Neural cell (in vitro differentiated cells): ENCODE measurements around the gene CLPX. TPM values are rescaled to one million over a fixed set of nuclear protein-coding genes. Genes with fewer than 3 reads are reported as not detected.
"Not testable (repeated sequence)": the region's sequence is repeated elsewhere in the genome, so short reads cannot be mapped to it uniquely, and the experiment has no call there.

Source experiments
- H2AFZ ChIP-seq: fragments of 200-600, 300-800 bp; sonication (generic), shearing (Covaris generic); 2 replicates; pipeline ENCODE4 v1.6.0; 2014; ENCODE audit warnings: low read depth, mild to moderate bottlenecking, antibody characterized with exemption, low read length, moderate library complexity
- H3F3A ChIP-seq: fragments of 200-600 bp; shearing (Covaris generic); 2 replicates; pipeline ENCODE4 v1.6.1; 2016; ENCODE audit warnings: mild to moderate bottlenecking, moderate library complexity, mixed read lengths, antibody characterized with exemption, low read length; ENCODE audit not compliant: insufficient read depth, poor library complexity, severe bottlenecking
- H3K27ac ChIP-seq: fragments of 200-600, 300-800 bp; sonication (generic), shearing (Covaris generic); 2 replicates; pipeline ENCODE4 v1.5.1; 2014; ENCODE audit warnings: mild to moderate bottlenecking, low read length, moderate library complexity
- H3K27me3 ChIP-seq: fragments of 300-800, 200-600 bp; sonication (generic), shearing (Covaris generic); 2 replicates; pipeline ENCODE4 v1.6.0; 2014; ENCODE audit warnings: mild to moderate bottlenecking, low read depth, low read length, moderate library complexity; ENCODE audit not compliant: insufficient read depth
- H3K36me3 ChIP-seq: fragments of 300-800, 200-600 bp; sonication (generic), shearing (Covaris generic); 2 replicates; pipeline ENCODE4 v1.5.1; 2014; ENCODE audit warnings: mild to moderate bottlenecking, antibody characterized with exemption, low read length, moderate library complexity; ENCODE audit not compliant: insufficient read depth
- H3K4me2 ChIP-seq: fragments of 300-800, 200-600 bp; sonication (generic), shearing (Covaris generic); 2 replicates; pipeline ENCODE4 v1.6.0; 2014; ENCODE audit warnings: mild to moderate bottlenecking, low read length
- H3K4me3 ChIP-seq: fragments of 300-800, 200-600 bp; sonication (generic), shearing (Covaris generic); 2 replicates; pipeline ENCODE4 v1.5.1; 2014; ENCODE audit warnings: mild to moderate bottlenecking, low read length, moderate library complexity
- H3K79me2 ChIP-seq: fragments of 200-600 bp; shearing (Covaris generic); replicated peaks from 2 replicates; pipeline ENCODE4 v1.6.0; 2014; ENCODE audit warnings: mild to moderate bottlenecking, low read length, moderate library complexity; ENCODE audit not compliant: insufficient read depth
- H3K9ac ChIP-seq: fragments of 300-800, 200-600 bp; sonication (generic), shearing (Covaris generic); 2 replicates; pipeline ENCODE4 v1.6.1; 2016; ENCODE audit warnings: mild to moderate bottlenecking, low read length, mixed read lengths
- H3K9me2 ChIP-seq: fragments of 200-600 bp; shearing (Covaris generic); 2 replicates; pipeline ENCODE4 v1.6.1; 2016; ENCODE audit warnings: mild to moderate bottlenecking, low read length, mixed read lengths; ENCODE audit not compliant: insufficient read depth
- H3K9me3 ChIP-seq: fragments of 200-600, 300-800 bp; sonication (generic), shearing (Covaris generic); 2 replicates; pipeline ENCODE4 v1.6.1; 2016; ENCODE audit warnings: mild to moderate bottlenecking, mixed run types, low read length, moderate library complexity, mixed read lengths
- H4K20me1 ChIP-seq: fragments of 200-600 bp; shearing (Covaris generic); 2 replicates; pipeline ENCODE4 v1.6.1; 2016; ENCODE audit warnings: mild to moderate bottlenecking, mixed run types; ENCODE audit not compliant: insufficient read depth
- EP300 ChIP-seq: fragments of 450-650 bp; conservative IDR thresholded peaks from 2 replicates; pipeline ENCODE4 v1.6.1; 2014; ENCODE audit warnings: antibody characterized with exemption, mild to moderate bottlenecking, moderate library complexity; ENCODE audit not compliant: poor library complexity, severe bottlenecking
- EZH2 ChIP-seq: fragments of 200-600, 300-800 bp; shearing (Covaris generic), sonication (generic); IDR thresholded peaks from 2 replicates; pipeline ENCODE4 v1.6.1; 2014; ENCODE audit warnings: antibody characterized with exemption, low read length, borderline replicate concordance, mild to moderate bottlenecking; ENCODE audit not compliant: insufficient read depth, poor library complexity, severe bottlenecking
- MXI1 ChIP-seq: fragments of 450-650 bp; conservative IDR thresholded peaks from 2 replicates; pipeline ENCODE4 v1.6.1; 2014; ENCODE audit warnings: antibody characterized with exemption, mild to moderate bottlenecking; ENCODE audit not compliant: poor library complexity, severe bottlenecking
- POLR2AphosphoS5 ChIP-seq: IDR thresholded peaks from 2 replicates; pipeline ENCODE4 v1.6.1; 2012
- RAD21 ChIP-seq: fragments of 450-650 bp; conservative IDR thresholded peaks from 2 replicates; pipeline ENCODE4 v1.6.1; 2014; ENCODE audit warnings: antibody characterized with exemption, mild to moderate bottlenecking, moderate library complexity
- SMC3 ChIP-seq: fragments of 450-650 bp; conservative IDR thresholded peaks from 2 replicates; pipeline ENCODE4 v1.6.1; 2014; ENCODE audit warnings: antibody characterized with exemption, mild to moderate bottlenecking, moderate library complexity; ENCODE audit not compliant: poor library complexity
- TAF1 ChIP-seq: IDR thresholded peaks from 2 replicates; pipeline ENCODE4 v1.6.1; 2012; ENCODE audit warnings: low read depth
- polyA plus RNA-seq: library from polyadenylated mRNA; depleted of rRNA; stranded (reverse); fragments of >200 nt; gene quantifications from 2 replicates; pipeline ENCODE4 v1.2.3, GENCODE V29; 2014
- TF ChIP-seq, protein P1 (sequence below): fragments of 450-650 bp; IDR thresholded peaks from 2 replicates; pipeline ENCODE4 v1.5.1; 2014; ENCODE audit warnings: antibody characterized with exemption, mild to moderate bottlenecking, moderate library complexity; ENCODE audit not compliant: poor library complexity, severe bottlenecking
- TF ChIP-seq, protein P2 (sequence below): IDR thresholded peaks from 2 replicates; pipeline ENCODE4 v1.6.1; 2012; ENCODE audit warnings: borderline replicate concordance

Gene CLPX
- polyA plus RNA-seq, 1 donor from 2014 or later = 44.9 TPM

GRCh38 chr15:65232520-65232919, 47.4 kb upstream of the CLPX start:
- Histone ChIP-seq H3F3A (no peaks in the 10 kb centered on the region), H2AFZ (no peak overlapping the region), H4K20me1 (no peaks in the 10 kb centered on the region), H3K79me2 (no peaks in the 10 kb centered on the region), H3K36me3 (no peaks in the 10 kb centered on the region), H3K9me3 (no peaks in the 10 kb centered on the region), H3K27me3 (no peaks in the 10 kb centered on the region), H3K4me2 (no peak overlapping the region), H3K27ac (no peak overlapping the region), H3K9ac (no peak overlapping the region), H3K9me2 (no peaks in the 10 kb centered on the region), H3K4me3 (no peak overlapping the region)
- TF ChIP-seq SMC3 (no peak), POLR2AphosphoS5 (no peak), MXI1 (no peak), EP300 (no peak), EZH2 (no peak), RAD21 (no peak), TAF1 (no peak)
- TF ChIP-seq, protein P1, sequence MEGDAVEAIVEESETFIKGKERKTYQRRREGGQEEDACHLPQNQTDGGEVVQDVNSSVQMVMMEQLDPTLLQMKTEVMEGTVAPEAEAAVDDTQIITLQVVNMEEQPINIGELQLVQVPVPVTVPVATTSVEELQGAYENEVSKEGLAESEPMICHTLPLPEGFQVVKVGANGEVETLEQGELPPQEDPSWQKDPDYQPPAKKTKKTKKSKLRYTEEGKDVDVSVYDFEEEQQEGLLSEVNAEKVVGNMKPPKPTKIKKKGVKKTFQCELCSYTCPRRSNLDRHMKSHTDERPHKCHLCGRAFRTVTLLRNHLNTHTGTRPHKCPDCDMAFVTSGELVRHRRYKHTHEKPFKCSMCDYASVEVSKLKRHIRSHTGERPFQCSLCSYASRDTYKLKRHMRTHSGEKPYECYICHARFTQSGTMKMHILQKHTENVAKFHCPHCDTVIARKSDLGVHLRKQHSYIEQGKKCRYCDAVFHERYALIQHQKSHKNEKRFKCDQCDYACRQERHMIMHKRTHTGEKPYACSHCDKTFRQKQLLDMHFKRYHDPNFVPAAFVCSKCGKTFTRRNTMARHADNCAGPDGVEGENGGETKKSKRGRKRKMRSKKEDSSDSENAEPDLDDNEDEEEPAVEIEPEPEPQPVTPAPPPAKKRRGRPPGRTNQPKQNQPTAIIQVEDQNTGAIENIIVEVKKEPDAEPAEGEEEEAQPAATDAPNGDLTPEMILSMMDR = no peak
- TF ChIP-seq, protein P2, sequence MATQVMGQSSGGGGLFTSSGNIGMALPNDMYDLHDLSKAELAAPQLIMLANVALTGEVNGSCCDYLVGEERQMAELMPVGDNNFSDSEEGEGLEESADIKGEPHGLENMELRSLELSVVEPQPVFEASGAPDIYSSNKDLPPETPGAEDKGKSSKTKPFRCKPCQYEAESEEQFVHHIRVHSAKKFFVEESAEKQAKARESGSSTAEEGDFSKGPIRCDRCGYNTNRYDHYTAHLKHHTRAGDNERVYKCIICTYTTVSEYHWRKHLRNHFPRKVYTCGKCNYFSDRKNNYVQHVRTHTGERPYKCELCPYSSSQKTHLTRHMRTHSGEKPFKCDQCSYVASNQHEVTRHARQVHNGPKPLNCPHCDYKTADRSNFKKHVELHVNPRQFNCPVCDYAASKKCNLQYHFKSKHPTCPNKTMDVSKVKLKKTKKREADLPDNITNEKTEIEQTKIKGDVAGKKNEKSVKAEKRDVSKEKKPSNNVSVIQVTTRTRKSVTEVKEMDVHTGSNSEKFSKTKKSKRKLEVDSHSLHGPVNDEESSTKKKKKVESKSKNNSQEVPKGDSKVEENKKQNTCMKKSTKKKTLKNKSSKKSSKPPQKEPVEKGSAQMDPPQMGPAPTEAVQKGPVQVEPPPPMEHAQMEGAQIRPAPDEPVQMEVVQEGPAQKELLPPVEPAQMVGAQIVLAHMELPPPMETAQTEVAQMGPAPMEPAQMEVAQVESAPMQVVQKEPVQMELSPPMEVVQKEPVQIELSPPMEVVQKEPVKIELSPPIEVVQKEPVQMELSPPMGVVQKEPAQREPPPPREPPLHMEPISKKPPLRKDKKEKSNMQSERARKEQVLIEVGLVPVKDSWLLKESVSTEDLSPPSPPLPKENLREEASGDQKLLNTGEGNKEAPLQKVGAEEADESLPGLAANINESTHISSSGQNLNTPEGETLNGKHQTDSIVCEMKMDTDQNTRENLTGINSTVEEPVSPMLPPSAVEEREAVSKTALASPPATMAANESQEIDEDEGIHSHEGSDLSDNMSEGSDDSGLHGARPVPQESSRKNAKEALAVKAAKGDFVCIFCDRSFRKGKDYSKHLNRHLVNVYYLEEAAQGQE = no peak

GRCh38 chr15:65231306-65231705, 46.2 kb upstream of the CLPX start:
- TF ChIP-seq, protein P1 = no peak
- TF ChIP-seq EZH2 = no peak
- no peak for TF ChIP-seq TAF1
- no peak for TF ChIP-seq SMC3
- TF ChIP-seq, protein P2 = no peak
- no peak for TF ChIP-seq RAD21
- no peaks in the 10 kb centered on the region for H3K36me3 ChIP-seq

DNA sequence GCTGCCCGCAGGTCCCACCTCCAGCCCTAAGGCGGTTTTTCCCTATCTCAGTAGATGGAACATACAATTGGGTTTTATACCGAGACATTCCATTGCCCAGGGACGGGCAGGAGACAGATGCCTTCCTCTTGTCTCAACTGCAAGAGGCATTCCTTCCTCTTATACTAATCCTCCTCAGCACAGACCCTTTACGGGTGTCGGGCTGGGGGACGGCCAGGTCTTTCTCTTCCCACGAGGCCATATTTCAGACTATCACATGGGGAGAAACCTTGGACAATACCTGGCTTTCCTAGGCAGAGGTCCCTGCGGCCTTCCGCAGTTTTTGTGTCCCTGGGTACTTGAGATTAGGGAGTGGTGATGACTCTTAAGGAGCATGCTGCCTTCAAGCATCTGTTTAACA, 41.8 kb upstream of the CLPX start:
- H4K20me1 ChIP-seq, H2AFZ ChIP-seq, H3K9me3 ChIP-seq, H3K9ac ChIP-seq, H3K79me2 ChIP-seq, H3K27ac ChIP-seq, H3F3A ChIP-seq, H3K4me3 ChIP-seq, H3K36me3 ChIP-seq, H3K4me2 ChIP-seq, H3K9me2 ChIP-seq, H3K27me3 ChIP-seq: not testable (repeated sequence)

More at GRCh38 chr15:65231306-65231705, 46.2 kb upstream of the CLPX start:
- H3K27me3 ChIP-seq = no peaks in the 10 kb centered on the region
- no peak overlapping the region for H3K27ac ChIP-seq
- H3K9me3 ChIP-seq = no peaks in the 10 kb centered on the region
- H2AFZ ChIP-seq = no peak overlapping the region
- H3K9me2 ChIP-seq = no peaks in the 10 kb centered on the region
- no peaks in the 10 kb centered on the region for H3F3A ChIP-seq
- H4K20me1 ChIP-seq = no peaks in the 10 kb centered on the region
- H3K4me2 ChIP-seq = no peak overlapping the region
- no peak overlapping the region for H3K4me3 ChIP-seq
- H3K9ac ChIP-seq = no peak overlapping the region
- no peaks in the 10 kb centered on the region for H3K79me2 ChIP-seq
